SK-N-MC (cell line): ENCODE measurements around the gene CHD8.

Source experiments
- EZH2 ChIP-seq: fragments of 200-600 bp; sonication (generic); IDR thresholded peaks from one replicate; pipeline ENCODE4 v1.6.1; 2017; ENCODE audit warnings: antibody characterized with exemption
- POLR2AphosphoS5 ChIP-seq: IDR thresholded peaks from 2 replicates; pipeline ENCODE4 v1.6.1; 2012; ENCODE audit warnings: mild to moderate bottlenecking, low read depth, low read length, borderline replicate concordance

DNA sequence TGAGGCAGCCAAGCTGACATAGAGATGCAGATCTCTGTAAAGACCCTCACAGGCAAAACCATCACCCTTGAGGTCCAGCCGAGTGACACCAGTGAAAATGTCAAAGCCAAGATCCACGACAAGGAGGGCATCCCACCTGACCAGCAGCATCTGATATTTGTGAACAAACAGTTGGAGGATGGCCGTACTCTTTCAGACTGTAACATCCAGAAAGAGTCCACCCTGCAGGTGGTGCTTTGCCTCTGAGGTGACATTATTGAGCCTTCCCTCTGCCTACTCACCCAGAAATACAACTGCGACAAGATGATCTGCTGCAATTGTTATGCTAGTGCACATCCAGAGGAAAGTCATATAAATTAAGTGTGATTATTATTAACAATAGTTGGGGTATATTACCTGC is 57.0 kb downstream of the CHD8 start:
- no peak for TF ChIP-seq EZH2
- TF ChIP-seq POLR2AphosphoS5, result no peak
